GM12875 (cell line): ENCODE results near the gene NOS1AP.

Experiments used
- H3K4me3 ChIP-seq: one replicate; pipeline ENCODE4 v1.5.1; 2011; ENCODE audit warnings: low read depth, low read length, control low read depth
- TF ChIP-seq, protein P1 (sequence below): IDR thresholded peaks from 2 replicates; pipeline ENCODE4 v1.5.1; 2011; ENCODE audit warnings: low read depth, mild to moderate bottlenecking, control low read depth, inconsistent platforms, low read length, moderate library complexity, borderline replicate concordance; ENCODE audit not compliant: insufficient read depth

Gene NOS1AP

DNA sequence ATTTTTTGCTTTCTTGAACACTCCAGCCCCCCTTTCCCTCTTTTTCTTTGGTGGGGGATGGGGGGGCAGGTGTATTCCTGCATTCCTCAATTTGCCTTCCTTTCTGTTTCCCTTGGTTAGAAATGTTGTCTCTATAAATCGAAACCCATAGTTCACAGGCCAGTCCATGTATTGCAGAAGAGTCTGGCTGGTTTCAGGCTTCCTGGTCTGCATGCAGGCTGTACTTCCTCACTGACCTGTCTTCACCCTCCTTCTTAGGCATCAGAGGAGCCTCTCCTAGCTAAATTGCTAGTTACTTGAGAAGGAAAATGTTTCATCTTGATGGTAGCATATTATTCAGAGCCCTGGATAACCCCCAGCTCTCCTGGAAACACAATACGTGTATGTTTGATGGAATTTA is 167.1 kb downstream of the NOS1AP start:
- TF ChIP-seq, protein P1, sequence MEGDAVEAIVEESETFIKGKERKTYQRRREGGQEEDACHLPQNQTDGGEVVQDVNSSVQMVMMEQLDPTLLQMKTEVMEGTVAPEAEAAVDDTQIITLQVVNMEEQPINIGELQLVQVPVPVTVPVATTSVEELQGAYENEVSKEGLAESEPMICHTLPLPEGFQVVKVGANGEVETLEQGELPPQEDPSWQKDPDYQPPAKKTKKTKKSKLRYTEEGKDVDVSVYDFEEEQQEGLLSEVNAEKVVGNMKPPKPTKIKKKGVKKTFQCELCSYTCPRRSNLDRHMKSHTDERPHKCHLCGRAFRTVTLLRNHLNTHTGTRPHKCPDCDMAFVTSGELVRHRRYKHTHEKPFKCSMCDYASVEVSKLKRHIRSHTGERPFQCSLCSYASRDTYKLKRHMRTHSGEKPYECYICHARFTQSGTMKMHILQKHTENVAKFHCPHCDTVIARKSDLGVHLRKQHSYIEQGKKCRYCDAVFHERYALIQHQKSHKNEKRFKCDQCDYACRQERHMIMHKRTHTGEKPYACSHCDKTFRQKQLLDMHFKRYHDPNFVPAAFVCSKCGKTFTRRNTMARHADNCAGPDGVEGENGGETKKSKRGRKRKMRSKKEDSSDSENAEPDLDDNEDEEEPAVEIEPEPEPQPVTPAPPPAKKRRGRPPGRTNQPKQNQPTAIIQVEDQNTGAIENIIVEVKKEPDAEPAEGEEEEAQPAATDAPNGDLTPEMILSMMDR, result no peak
- no peak overlapping the region for H3K4me3 ChIP-seq

DNA sequence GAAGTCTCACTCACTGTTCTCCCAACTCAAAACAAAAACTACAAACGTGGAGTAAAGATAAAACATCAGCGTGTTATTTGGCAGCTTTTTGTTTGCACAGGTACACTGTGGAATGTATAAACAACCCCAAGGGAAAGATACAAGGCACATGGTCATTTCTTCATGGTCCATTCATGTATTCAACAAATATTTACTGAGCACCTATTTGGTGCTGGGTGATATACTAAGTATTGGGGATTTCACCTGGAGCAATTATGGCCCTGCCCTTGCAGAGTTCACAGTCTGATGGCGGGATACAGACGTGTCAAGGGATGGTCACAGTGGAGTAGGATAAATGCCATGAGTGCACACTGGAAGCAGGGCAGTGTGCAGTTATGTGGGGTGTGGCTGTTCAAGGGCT is 171.1 kb downstream of the NOS1AP start:
- no peak overlapping the region for H3K4me3 ChIP-seq
- TF ChIP-seq, protein P1, result no peak

DNA sequence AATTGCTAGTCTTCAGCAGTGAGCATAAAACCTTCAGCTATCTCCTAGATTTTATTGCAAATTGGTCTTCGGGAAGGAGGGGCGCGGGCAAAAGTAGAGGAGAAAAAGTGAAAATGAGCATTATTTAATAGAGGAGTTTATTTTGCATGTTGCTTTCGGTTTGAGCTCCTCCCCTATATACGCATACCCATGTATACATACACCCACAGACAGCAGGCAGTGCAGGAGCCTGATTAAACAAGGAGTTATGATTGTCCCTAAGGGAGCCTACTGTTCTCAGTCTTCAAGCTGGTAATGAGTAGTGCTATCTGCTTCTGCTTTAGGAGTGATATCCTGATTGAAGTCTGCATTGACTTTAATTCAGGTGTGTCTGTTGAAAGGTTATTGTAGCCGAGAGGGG is 173.3 kb downstream of the NOS1AP start:
- H3K4me3 ChIP-seq, result no peak overlapping the region
- TF ChIP-seq, protein P1, result no peak

DNA sequence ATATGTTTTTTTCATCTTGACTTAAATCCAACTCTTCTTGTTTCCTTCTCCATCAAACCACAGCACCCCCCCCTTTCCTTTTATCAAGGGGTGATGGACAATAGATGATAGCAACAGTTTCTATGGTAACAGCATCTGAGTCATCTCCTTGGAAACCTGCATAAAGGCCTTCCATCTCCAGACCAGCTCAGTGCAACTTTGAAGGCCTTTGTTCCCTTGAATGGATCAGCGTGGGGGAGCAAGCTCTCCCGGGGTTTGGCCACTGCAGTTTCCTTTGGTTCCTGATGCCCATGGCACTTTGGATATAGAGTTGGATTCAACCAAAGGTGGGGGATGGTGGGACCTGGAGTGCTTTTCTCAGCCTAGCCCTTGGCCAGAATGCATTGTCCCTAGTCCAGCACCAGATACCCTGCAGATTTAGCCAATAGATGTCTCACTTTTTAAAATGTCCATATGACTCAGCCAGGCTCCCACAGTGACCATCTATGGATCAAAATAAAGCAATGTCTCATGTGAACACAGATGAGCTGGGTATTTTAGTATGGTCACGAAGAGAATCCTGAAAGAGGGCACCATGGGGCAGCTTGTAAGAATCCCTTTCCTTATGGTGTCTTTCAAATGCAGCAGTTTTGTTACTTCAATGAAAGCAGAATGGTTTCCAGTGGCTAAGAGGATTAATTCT is 179.5 kb downstream of the NOS1AP start:
- TF ChIP-seq, protein P1, result no peak
- no peak overlapping the region for H3K4me3 ChIP-seq

DNA sequence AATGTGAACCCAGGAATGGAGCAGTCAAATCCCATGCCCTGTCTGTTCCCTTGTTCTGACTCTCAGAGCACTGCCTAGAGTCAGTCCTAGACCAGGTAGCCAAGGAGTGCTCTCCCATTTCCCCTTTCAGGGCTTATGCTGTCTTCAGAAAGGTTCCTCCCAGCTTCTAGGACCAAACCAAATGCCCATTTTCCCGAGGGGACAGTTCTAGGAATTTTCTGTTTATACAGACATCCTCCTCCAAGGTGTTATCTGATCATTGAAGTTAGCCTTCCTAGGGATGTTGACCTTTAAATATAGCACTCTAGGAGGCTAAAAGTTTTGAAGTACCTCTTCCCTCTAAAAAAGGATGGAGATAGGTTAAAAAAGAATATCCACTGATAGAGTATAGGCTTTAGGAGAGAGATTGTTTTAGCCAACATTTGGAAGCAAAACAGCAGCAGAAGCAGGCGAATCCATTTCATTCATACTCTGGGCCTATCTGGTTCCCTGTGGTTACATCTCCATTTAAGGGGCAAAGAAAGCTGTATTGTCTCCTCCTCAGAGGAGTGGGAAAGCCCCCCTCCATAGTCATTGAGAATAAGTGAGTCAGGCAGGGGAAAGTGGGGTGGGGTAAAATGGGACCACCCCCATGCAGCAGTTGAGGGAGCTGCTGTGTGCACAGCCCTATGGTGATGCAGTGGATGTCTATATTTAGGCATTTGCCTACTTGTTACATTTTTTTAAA is 180.7 kb downstream of the NOS1AP start:
- H3K4me3 ChIP-seq, result no peak overlapping the region
- TF ChIP-seq, protein P1, result no peak

DNA sequence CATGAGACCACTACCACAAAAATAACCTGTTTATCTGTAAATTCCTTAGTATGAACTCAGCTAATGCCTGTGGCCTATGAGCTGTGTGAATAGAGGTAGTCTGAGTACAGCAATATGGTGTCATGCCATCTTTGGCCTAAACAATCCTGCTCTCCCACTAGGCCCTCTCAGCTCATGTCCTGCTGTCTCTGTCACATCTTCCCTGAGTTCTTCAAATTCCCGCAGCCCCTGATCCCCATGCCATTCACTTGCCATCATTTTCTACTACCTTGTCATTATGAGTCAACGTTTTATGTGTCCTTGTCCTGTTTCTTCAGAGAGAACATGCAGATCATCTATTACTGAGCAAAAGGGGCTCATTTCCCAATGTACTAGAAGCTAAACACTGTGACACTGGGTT is 181.6 kb downstream of the NOS1AP start:
- no peak overlapping the region for H3K4me3 ChIP-seq
- TF ChIP-seq, protein P1, result no peak

DNA sequence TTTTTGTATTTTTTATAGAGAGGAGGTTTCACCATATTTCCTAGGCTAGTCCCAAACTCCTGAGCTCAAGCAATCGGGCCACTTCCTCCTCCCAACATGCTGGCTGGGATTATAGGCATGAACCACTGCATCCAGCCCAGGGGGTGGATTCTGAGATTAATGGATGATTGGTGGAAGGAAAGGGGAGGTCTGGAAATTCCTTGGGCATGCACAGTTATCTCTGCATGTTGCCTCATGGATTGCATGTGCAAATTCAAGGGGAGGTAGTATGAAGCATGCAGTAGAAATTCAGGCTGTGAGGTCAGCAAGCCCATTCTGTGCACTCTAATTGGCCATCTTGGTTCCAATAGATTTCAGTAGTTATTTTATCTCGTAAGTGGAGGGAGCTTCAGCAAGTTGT is 182.7 kb downstream of the NOS1AP start:
- no peak overlapping the region for H3K4me3 ChIP-seq
- TF ChIP-seq, protein P1, result no peak
